Measurements from ENCODE around the gene CDHR3. TPM values are rescaled to one million over a fixed set of nuclear protein-coding genes. Genes with fewer than 3 reads are reported as not detected.
A peak's percentile ranks its signal among the peaks of the same experiment; 100 is the strongest.
"Not testable (repeated sequence)": the region's sequence is repeated elsewhere in the genome, so short reads cannot be mapped to it uniquely, and the experiment has no call there.

Gene CDHR3
- total and polyA plus RNA-seq, 5 donors from 2014 or later = 5.6 to 38.2 (median 8.5) TPM

DNA sequence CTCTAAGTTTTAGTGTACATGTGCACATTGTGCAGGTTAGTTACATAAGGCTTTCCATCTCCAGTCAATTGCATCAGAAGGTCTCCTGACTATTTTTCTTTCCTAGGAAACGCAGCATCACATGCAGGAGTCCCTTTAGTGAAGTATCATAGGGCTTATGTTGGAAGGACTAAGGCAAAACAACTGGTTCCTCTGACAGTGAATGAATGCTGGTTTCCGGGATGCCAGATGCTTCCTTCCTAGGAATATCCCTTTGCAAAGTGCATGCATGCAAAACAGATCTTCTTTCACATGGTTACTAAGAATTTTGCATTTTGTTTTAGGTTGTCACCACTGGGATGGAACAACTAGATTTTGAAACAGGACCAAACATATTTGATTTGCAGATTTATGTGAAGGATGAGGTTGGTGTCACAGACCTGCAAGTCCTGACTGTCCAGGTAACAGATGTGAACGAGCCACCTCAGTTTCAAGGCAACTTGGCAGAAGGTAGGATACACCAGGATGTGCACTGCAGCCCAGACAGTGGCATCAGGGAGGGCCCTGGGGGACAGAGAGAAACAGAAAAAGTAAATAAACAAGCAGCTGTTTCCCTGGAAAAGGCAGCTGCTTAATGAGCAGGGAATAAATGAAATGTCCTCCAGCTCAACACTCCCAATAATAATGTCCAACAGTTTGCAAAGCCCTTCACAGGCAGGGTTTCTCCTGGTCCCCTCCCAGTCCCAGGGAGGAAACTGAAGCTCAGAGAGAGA, 17.8 kb downstream of the CDHR3 start:
- ATAC-seq (ENCODE audit: low read depth in 2 of 2) (no peak), DNase-seq (no peak)
- no peaks in the 10 kb centered on the region for H3K36me3 ChIP-seq (ENCODE audit: control insufficient read depth, insufficient read depth, low read length)
- H3K27ac Mint-ChIP-seq = no peak overlapping the region
- no peaks in the 10 kb centered on the region for H3K9me3 ChIP-seq (ENCODE audit: control insufficient read depth in 2 of 2, low read length in 2 of 2)
- H3K4me1 ChIP-seq (ENCODE audit: control insufficient read depth, insufficient read depth, low read length, poor library complexity, severe bottlenecking) = no peaks in the 10 kb centered on the region
- H3K27me3 ChIP-seq (ENCODE audit: control insufficient read depth, insufficient read depth, low read length) = no peaks in the 10 kb centered on the region
- H3K36me3 Mint-ChIP-seq = peaks cover 15% of the 10 kb centered on the region
- no peak overlapping the region for H3K27ac ChIP-seq (ENCODE audit: insufficient read depth, low read length, poor library complexity, severe bottlenecking)
- peaks cover 4% of the 10 kb centered on the region for H3K27me3 Mint-ChIP-seq
- H3K4me3 Mint-ChIP-seq = no peak overlapping the region
- H3K9me3 Mint-ChIP-seq = no peaks in the 10 kb centered on the region
- no peak overlapping the region for H3K4me3 ChIP-seq (ENCODE audit: low read depth, low read length)
- H3K4me1 Mint-ChIP-seq = no peaks in the 10 kb centered on the region

GRCh38 chr7:105982388-105982787, 19.3 kb downstream of the CDHR3 start:
- ATAC-seq (ENCODE audit: low read depth in 2 of 2) = no peak
- Histone ChIP-seq H3K27ac (ENCODE audit: insufficient read depth, low read length, poor library complexity, severe bottlenecking) (no peak overlapping the region), H3K4me1 (ENCODE audit: control insufficient read depth, insufficient read depth, low read length, poor library complexity, severe bottlenecking) (no peaks in the 10 kb centered on the region), H3K36me3 (ENCODE audit: control insufficient read depth, insufficient read depth, low read length) (no peaks in the 10 kb centered on the region), H3K4me3 (ENCODE audit: low read depth, low read length) (no peak overlapping the region), H3K27me3 (ENCODE audit: control insufficient read depth, insufficient read depth, low read length) (no peaks in the 10 kb centered on the region), H3K9me3 (ENCODE audit: control insufficient read depth in 2 of 2, low read length in 2 of 2) (no peaks in the 10 kb centered on the region)
- H3K27ac Mint-ChIP-seq = no peak overlapping the region
- H3K27me3 Mint-ChIP-seq = peaks cover 4% of the 10 kb centered on the region
- no peak overlapping the region for H3K4me3 Mint-ChIP-seq
- peaks cover 11% of the 10 kb centered on the region for H3K36me3 Mint-ChIP-seq
- no peaks in the 10 kb centered on the region for H3K4me1 Mint-ChIP-seq
- no peaks in the 10 kb centered on the region for H3K9me3 Mint-ChIP-seq
- DNase-seq = no peak

DNA sequence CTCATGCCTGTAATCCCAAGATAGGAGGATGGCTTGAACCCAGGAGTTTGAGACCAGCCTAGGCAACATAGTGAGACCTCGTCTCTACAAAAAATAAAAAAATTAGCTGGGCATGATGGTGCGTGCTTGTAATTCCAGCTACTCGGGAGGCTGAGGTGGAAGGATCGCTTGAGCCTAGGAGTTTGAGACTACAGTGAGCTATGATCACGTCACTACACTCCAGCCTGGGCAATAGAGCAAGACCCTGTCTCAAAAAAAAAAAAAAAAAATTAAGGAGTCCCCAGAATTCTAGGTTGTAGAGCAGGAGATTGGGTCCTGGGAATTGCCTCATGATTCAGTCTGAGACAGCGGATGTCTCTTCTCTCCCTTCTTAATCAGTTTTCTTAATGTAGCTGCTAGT, 21.7 kb downstream of the CDHR3 start:
- ATAC-seq (ENCODE audit: low read depth in 2 of 2); H3K4me1 Mint-ChIP-seq; H3K4me1 ChIP-seq (ENCODE audit: control insufficient read depth, insufficient read depth, low read length, poor library complexity, severe bottlenecking): not testable (repeated sequence)

GRCh38 chr7:105985229-105985628, 22.2 kb downstream of the CDHR3 start:
- H3K4me3 Mint-ChIP-seq = no peak overlapping the region
- no peak for ATAC-seq (ENCODE audit: low read depth in 2 of 2)

More for the DNA sequence above, 21.7 kb downstream of the CDHR3 start:
- H3K27me3 Mint-ChIP-seq = peaks cover 12% of the 10 kb centered on the region
- not testable (repeated sequence) for H3K27ac ChIP-seq (ENCODE audit: insufficient read depth, low read length, poor library complexity, severe bottlenecking); H3K36me3 ChIP-seq (ENCODE audit: control insufficient read depth, insufficient read depth, low read length); H3K9me3 ChIP-seq (ENCODE audit: control insufficient read depth in 2 of 2, low read length in 2 of 2); H3K27ac Mint-ChIP-seq; H3K4me3 ChIP-seq (ENCODE audit: low read depth, low read length); H3K4me3 Mint-ChIP-seq; H3K27me3 ChIP-seq (ENCODE audit: control insufficient read depth, insufficient read depth, low read length); DNase-seq; H3K9me3 Mint-ChIP-seq
- peaks cover 11% of the 10 kb centered on the region for H3K36me3 Mint-ChIP-seq

GRCh38 chr7:105985672-105986215, 22.7 kb downstream of the CDHR3 start:
- H3K9me3 Mint-ChIP-seq = no peaks in the 10 kb centered on the region
- Histone ChIP-seq H3K27ac (ENCODE audit: insufficient read depth, low read length, poor library complexity, severe bottlenecking) (no peak overlapping the region), H3K27me3 (ENCODE audit: control insufficient read depth, insufficient read depth, low read length) (no peaks in the 10 kb centered on the region), H3K9me3 (ENCODE audit: control insufficient read depth in 2 of 2, low read length in 2 of 2) (no peaks in the 10 kb centered on the region), H3K4me1 (ENCODE audit: control insufficient read depth, insufficient read depth, low read length, poor library complexity, severe bottlenecking) (no peaks in the 10 kb centered on the region), H3K36me3 (ENCODE audit: control insufficient read depth, insufficient read depth, low read length) (no peaks in the 10 kb centered on the region), H3K4me3 (ENCODE audit: low read depth, low read length) (no peak overlapping the region)
- H3K36me3 Mint-ChIP-seq = peaks cover 11% of the 10 kb centered on the region
- ATAC-seq (ENCODE audit: low read depth in 2 of 2) = no peak
- no peaks in the 10 kb centered on the region for H3K4me1 Mint-ChIP-seq
- H3K27me3 Mint-ChIP-seq = peaks cover 12% of the 10 kb centered on the region
- DNase-seq = no peak
- H3K27ac Mint-ChIP-seq = peak overlapping the region in 1 of 3 donors; percentile 34
- no peak overlapping the region for H3K4me3 Mint-ChIP-seq

More at GRCh38 chr7:105985229-105985628, 22.2 kb downstream of the CDHR3 start:
- H3K36me3 ChIP-seq (ENCODE audit: control insufficient read depth, insufficient read depth, low read length) = no peaks in the 10 kb centered on the region
- no peaks in the 10 kb centered on the region for H3K4me1 ChIP-seq (ENCODE audit: control insufficient read depth, insufficient read depth, low read length, poor library complexity, severe bottlenecking)
- no peak overlapping the region for H3K27ac ChIP-seq (ENCODE audit: insufficient read depth, low read length, poor library complexity, severe bottlenecking)
- peaks cover 11% of the 10 kb centered on the region for H3K36me3 Mint-ChIP-seq
- no peak overlapping the region for H3K27ac Mint-ChIP-seq
- DNase-seq = no peak
- no peak overlapping the region for H3K4me3 ChIP-seq (ENCODE audit: low read depth, low read length)
- H3K4me1 Mint-ChIP-seq = no peaks in the 10 kb centered on the region
- H3K27me3 ChIP-seq (ENCODE audit: control insufficient read depth, insufficient read depth, low read length) = no peaks in the 10 kb centered on the region
- H3K9me3 ChIP-seq (ENCODE audit: control insufficient read depth in 2 of 2, low read length in 2 of 2) = no peaks in the 10 kb centered on the region
- no peaks in the 10 kb centered on the region for H3K9me3 Mint-ChIP-seq
- H3K27me3 Mint-ChIP-seq = peaks cover 12% of the 10 kb centered on the region

DNA sequence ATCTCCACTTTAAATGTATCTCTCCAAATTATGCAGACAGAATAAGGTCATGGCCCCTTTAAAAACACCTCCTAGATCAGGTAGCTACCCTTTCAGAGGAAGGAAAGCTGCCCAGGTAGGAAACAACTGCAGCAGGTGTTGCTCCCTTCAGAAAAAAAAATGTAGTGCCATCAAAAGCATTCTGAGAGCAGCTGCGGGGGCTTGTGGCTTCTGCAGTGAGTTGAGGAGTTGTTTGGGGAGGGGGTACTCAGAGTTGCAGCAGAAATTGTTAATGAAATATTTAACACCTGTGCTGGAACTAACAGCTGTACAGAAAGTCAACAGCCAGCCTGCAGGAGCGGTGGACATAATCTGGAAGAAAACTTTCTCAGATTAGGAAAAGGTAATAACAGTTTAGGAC, 24.0 kb downstream of the CDHR3 start:
- Mint-ChIP-seq H3K4me3 (no peak overlapping the region), H3K9me3 (no peaks in the 10 kb centered on the region), H3K27ac (no peak overlapping the region), H3K27me3 (peaks cover 12% of the 10 kb centered on the region), H3K4me1 (peaks cover 0 to 2% (median 0%) of the 10 kb centered on the region in 4 donors), H3K36me3 (peaks cover 4% of the 10 kb centered on the region)
- Histone ChIP-seq H3K4me1 (ENCODE audit: control insufficient read depth, insufficient read depth, low read length, poor library complexity, severe bottlenecking) (no peaks in the 10 kb centered on the region), H3K4me3 (ENCODE audit: low read depth, low read length) (no peak overlapping the region), H3K27ac (ENCODE audit: insufficient read depth, low read length, poor library complexity, severe bottlenecking) (no peak overlapping the region), H3K27me3 (ENCODE audit: control insufficient read depth, insufficient read depth, low read length) (no peaks in the 10 kb centered on the region), H3K9me3 (ENCODE audit: control insufficient read depth in 2 of 2, low read length in 2 of 2) (no peaks in the 10 kb centered on the region), H3K36me3 (ENCODE audit: control insufficient read depth, insufficient read depth, low read length) (no peaks in the 10 kb centered on the region)
- DNase-seq = no peak
- no peak for ATAC-seq (ENCODE audit: low read depth in 2 of 2)

- no peaks in the 10 kb centered on the region for H3K9me3 ChIP-seq (ENCODE audit: control insufficient read depth in 2 of 2, low read length in 2 of 2)
- H3K36me3 ChIP-seq (ENCODE audit: control insufficient read depth, insufficient read depth, low read length) = no peaks in the 10 kb centered on the region
- H3K27me3 Mint-ChIP-seq = peaks cover 7% of the 10 kb centered on the region
- no peaks in the 10 kb centered on the region for H3K27me3 ChIP-seq (ENCODE audit: control insufficient read depth, insufficient read depth, low read length)
- H3K4me3 ChIP-seq (ENCODE audit: low read depth, low read length) = no peak overlapping the region
- DNase-seq = no peak
- peaks cover 0 to 2% (median 0%) of the 10 kb centered on the region in 4 donors for H3K4me1 Mint-ChIP-seq
- no peak overlapping the region for H3K27ac ChIP-seq (ENCODE audit: insufficient read depth, low read length, poor library complexity, severe bottlenecking)
- no peak overlapping the region for H3K27ac Mint-ChIP-seq
- ATAC-seq (ENCODE audit: low read depth in 2 of 2) = no peak
- no peaks in the 10 kb centered on the region for H3K4me1 ChIP-seq (ENCODE audit: control insufficient read depth, insufficient read depth, low read length, poor library complexity, severe bottlenecking)
- H3K9me3 Mint-ChIP-seq = no peaks in the 10 kb centered on the region
- no peak overlapping the region for H3K4me3 Mint-ChIP-seq
- H3K36me3 Mint-ChIP-seq = no peaks in the 10 kb centered on the region
Measured at GRCh38 chr7:105988276-105988675, 25.2 kb downstream of the CDHR3 start.

- H3K9me3 Mint-ChIP-seq = no peaks in the 10 kb centered on the region
- no peak overlapping the region for H3K27ac Mint-ChIP-seq
- H3K4me3 ChIP-seq (ENCODE audit: low read depth, low read length) = no peak overlapping the region
- no peaks in the 10 kb centered on the region for H3K4me1 ChIP-seq (ENCODE audit: control insufficient read depth, insufficient read depth, low read length, poor library complexity, severe bottlenecking)
- H3K4me1 Mint-ChIP-seq = peaks cover 0 to 2% (median under 1%) of the 10 kb centered on the region in 4 donors
- no peak for ATAC-seq (ENCODE audit: low read depth in 2 of 2)
- no peak overlapping the region for H3K27ac ChIP-seq (ENCODE audit: insufficient read depth, low read length, poor library complexity, severe bottlenecking)
- peaks cover 7% of the 10 kb centered on the region for H3K27me3 Mint-ChIP-seq
- H3K36me3 ChIP-seq (ENCODE audit: control insufficient read depth, insufficient read depth, low read length) = no peaks in the 10 kb centered on the region
- DNase-seq = no peak
- H3K27me3 ChIP-seq (ENCODE audit: control insufficient read depth, insufficient read depth, low read length) = no peaks in the 10 kb centered on the region
- no peaks in the 10 kb centered on the region for H3K36me3 Mint-ChIP-seq
- no peaks in the 10 kb centered on the region for H3K9me3 ChIP-seq (ENCODE audit: control insufficient read depth in 2 of 2, low read length in 2 of 2)
- H3K4me3 Mint-ChIP-seq = no peak overlapping the region
Measured at GRCh38 chr7:105989191-105989590, 26.1 kb downstream of the CDHR3 start.
